ENCODE data around the gene SFPQ. TPM values are rescaled to one million over a fixed set of nuclear protein-coding genes. Genes with fewer than 3 reads are reported as not detected.
"Not testable (repeated sequence)": the region's sequence is repeated elsewhere in the genome, so short reads cannot be mapped to it uniquely, and the experiment has no call there.

The SFPQ gene
- 100 to 1,000 TPM; 182 to 432 (median 259) TPM for total RNA-seq

GRCh38 chr1:35192853-35193664 lies at the start of gene SFPQ:
Gene SFPQ (minus strand): TSS chr1:35193145. CDS start chr1:35193049, 96 bp downstream.
- ATAC-seq (ENCODE audit: low FRiP score) (peak; percentile 94), DNase-seq (ENCODE audit: low spot score) (peak; percentile 97)
- TF ChIP-seq CTCF (IDR thresholded peaks at IDR 0.05) = no peak

- DNase-seq (ENCODE audit: low spot score); ATAC-seq (ENCODE audit: low FRiP score): not testable (repeated sequence)
Measured at GRCh38 chr1:35236772-35237171, 43.8 kb upstream of the SFPQ start.

- ATAC-seq (ENCODE audit: low FRiP score) (no peak), DNase-seq (ENCODE audit: low spot score) (no peak)
- TF ChIP-seq CTCF (IDR thresholded peaks at IDR 0.05) = no peak
Measured at GRCh38 chr1:35231287-35231686, 38.3 kb upstream of the SFPQ start.

DNA sequence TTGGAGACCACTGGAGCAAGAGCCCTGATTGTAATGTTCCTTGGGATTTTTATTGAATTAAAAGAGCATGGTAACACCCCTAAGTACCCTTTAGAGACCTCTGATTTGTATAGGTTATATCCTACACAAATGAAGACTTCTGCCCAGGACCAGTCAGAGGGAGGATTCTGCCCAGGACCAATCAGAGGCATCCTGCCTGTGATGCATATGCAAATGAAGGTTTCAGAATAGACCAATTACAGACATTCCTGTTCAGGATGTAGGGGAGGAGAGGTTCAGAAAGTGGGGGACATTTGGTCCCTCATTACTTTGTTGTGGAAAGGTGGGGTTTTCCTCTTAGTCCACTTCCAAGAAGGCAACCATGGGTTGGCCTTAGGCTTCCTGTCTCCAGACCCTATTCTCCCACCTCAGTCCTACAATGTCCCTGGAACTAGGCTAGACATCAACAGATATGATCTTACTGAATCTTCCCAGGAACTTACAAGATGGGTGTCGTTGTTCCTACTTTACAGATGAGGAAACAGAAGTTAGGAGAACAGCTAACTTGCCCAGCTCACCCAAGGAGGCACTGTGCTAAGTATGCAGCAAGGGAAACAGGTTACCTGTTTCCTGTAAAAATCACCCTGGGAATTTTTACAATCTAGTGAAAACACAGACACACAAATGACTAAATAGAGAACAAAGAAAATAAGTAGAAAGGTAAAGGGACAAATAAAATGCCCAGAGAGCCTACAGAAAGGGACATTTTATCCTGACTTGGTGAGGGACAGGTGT lies 36.8 kb upstream of the SFPQ start:
- DNase-seq (ENCODE audit: low spot score) (no peak), ATAC-seq (ENCODE audit: low FRiP score) (no peak)
- TF ChIP-seq CTCF (IDR thresholded peaks at IDR 0.05) = no peak

GRCh38 chr1:35226546-35226945 lies 33.6 kb upstream of the SFPQ start:
- TF ChIP-seq CTCF (IDR thresholded peaks at IDR 0.05) = no peak
- ATAC-seq (ENCODE audit: low FRiP score) = no peak

GRCh38 chr1:35223084-35223630 lies 30.2 kb upstream of the SFPQ start:
- no peak for DNase-seq (ENCODE audit: low spot score)
- no peak for ATAC-seq (ENCODE audit: low FRiP score)
- no peak for TF ChIP-seq CTCF (IDR thresholded peaks at IDR 0.05)

More at GRCh38 chr1:35226546-35226945, 33.6 kb upstream of the SFPQ start:
- DNase-seq (ENCODE audit: low spot score) = no peak

DNA sequence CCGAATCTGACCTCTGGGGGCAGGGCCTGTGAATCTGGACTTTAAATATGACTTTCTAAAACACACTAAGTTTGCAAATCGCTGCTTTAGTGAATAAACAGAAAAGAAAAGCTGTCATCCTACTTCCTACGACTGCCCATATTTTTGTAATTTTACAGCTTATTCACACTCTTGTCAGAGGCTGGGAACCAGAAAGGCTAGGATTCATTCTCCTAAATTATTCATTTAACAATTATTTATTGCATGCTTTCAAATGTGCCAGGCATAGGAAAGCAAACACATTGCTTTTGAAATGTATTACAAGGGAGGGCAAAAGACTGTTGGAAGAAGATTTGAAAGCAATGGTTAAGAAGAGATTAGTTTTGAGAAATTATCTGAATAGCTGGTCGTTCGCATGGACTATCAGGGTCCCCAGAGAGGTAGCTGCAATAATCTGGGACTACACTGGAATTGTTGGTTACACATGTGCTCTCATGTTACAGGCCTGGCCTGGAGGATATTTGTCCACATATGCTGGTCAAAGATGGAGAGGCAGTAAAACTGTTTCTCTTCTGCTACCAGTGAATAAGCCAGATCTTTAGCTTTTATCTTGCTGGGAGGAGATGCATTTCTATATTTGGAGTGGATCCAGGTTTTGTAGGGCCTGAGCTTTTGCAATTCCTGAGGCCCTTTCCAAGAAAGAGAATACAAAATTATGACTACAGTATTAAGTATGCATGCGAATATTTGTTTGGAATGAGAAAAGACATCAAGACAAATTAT lies 29.6 kb upstream of the SFPQ start:
- no peak for TF ChIP-seq CTCF (IDR thresholded peaks at IDR 0.05)
- peak; percentile 86 for ATAC-seq (ENCODE audit: low FRiP score)
- DNase-seq (ENCODE audit: low spot score) = no peak
